22Rv1 (cell line): ENCODE measurements around the gene SCN5A.
"Not testable (repeated sequence)": the region's sequence is repeated elsewhere in the genome, so short reads cannot be mapped to it uniquely, and the experiment has no call there.

Experiments
- H3K27ac ChIP-seq: fragments of 450-650 bp; 2 replicates; pipeline ENCODE4 v1.5.1; 2017
- CTCF ChIP-seq: fragments of 450-650 bp; IDR thresholded peaks from 2 replicates; pipeline ENCODE4 v1.5.1; 2017; ENCODE audit warnings: mild to moderate bottlenecking
- ZFX ChIP-seq: fragments of 450-650 bp; IDR thresholded peaks from 2 replicates; pipeline ENCODE4 v1.6.1; 2017; ENCODE audit warnings: antibody characterized with exemption, borderline replicate concordance

Gene SCN5A

GRCh38 chr3:38574411-38575278 is 74.8 kb downstream of the SCN5A start:
- TF ChIP-seq CTCF (no peak), ZFX (no peak)
- H3K27ac ChIP-seq: no peak overlapping the region

GRCh38 chr3:38573556-38573955 is 75.9 kb downstream of the SCN5A start:
- TF ChIP-seq CTCF (no peak), ZFX (no peak)
- H3K27ac ChIP-seq: no peak overlapping the region

GRCh38 chr3:38573111-38573510 is 76.4 kb downstream of the SCN5A start:
- no peak for TF ChIP-seq CTCF
- no peak for TF ChIP-seq ZFX
- no peak overlapping the region for H3K27ac ChIP-seq

GRCh38 chr3:38567498-38567897 is 82.0 kb downstream of the SCN5A start:
- H3K27ac ChIP-seq: no peak overlapping the region
- no peak for TF ChIP-seq ZFX
- TF ChIP-seq CTCF: no peak

GRCh38 chr3:38566794-38567193 is 82.7 kb downstream of the SCN5A start:
- H3K27ac ChIP-seq: not testable (repeated sequence)

- TF ChIP-seq ZFX: no peak
- TF ChIP-seq CTCF: no peak
- H3K27ac ChIP-seq: no peak overlapping the region
Measured at GRCh38 chr3:38566215-38566528, 83.3 kb downstream of the SCN5A start.

- TF ChIP-seq CTCF: no peak
- no peak for TF ChIP-seq ZFX
- H3K27ac ChIP-seq: no peak overlapping the region
Measured at GRCh38 chr3:38565339-38566214, 83.9 kb downstream of the SCN5A start.
